Measurements from ENCODE around the gene CD300LB.

- no peak for TF ChIP-seq CTCF (conservative IDR thresholded peaks at IDR 0.05; ENCODE audit: low read length)
- TF ChIP-seq EZH2phosphoT487 (IDR thresholded peaks at IDR 0.05; ENCODE audit: borderline replicate concordance): no peak
Observed at GRCh38 chr17:74499992-74500391, 31.3 kb downstream of the CD300LB start.
